OCI-M2 (cell line): ENCODE results near the gene ZNF536.
"Not testable (repeated sequence)": the region's sequence is repeated elsewhere in the genome, so short reads cannot be mapped to it uniquely, and the experiment has no call there.

Experiments used
- DNase-seq: peaks from one replicate; lab custom pipeline; 2025; ENCODE audit not compliant: unreplicated experiment; lab: John Stamatoyannopoulos, UW

Gene ZNF536

GRCh38 chr19:30386551-30387143 is 14.5 kb downstream of the ZNF536 start:
- DNase-seq = no peak

GRCh38 chr19:30387311-30388115 is 15.3 kb downstream of the ZNF536 start:
- no peak for DNase-seq

- no peak for DNase-seq
Measured at GRCh38 chr19:30388327-30388726, 16.1 kb downstream of the ZNF536 start.

GRCh38 chr19:30388819-30389218 is 16.6 kb downstream of the ZNF536 start:
- no peak for DNase-seq

GRCh38 chr19:30390356-30390988 is 18.3 kb downstream of the ZNF536 start:
- no peak for DNase-seq

GRCh38 chr19:30391052-30391451 is 18.9 kb downstream of the ZNF536 start:
- no peak for DNase-seq

- DNase-seq = no peak
Measured at GRCh38 chr19:30391554-30392551, 19.7 kb downstream of the ZNF536 start.

- DNase-seq = no peak
Measured at GRCh38 chr19:30393046-30393445, 20.9 kb downstream of the ZNF536 start.

GRCh38 chr19:30393729-30394480 is 21.7 kb downstream of the ZNF536 start:
- DNase-seq = no peak

- DNase-seq = no peak
Measured at GRCh38 chr19:30394481-30395151, 22.4 kb downstream of the ZNF536 start.

GRCh38 chr19:30395283-30395682 is 23.1 kb downstream of the ZNF536 start:
- no peak for DNase-seq

- DNase-seq = not testable (repeated sequence)
Measured at GRCh38 chr19:30398539-30398938, 26.4 kb downstream of the ZNF536 start.

- DNase-seq = no peak
Measured at GRCh38 chr19:30401956-30402355, 29.8 kb downstream of the ZNF536 start.

GRCh38 chr19:30402436-30403202 is 30.4 kb downstream of the ZNF536 start:
- no peak for DNase-seq

- no peak for DNase-seq
Measured at GRCh38 chr19:30403203-30403985, 31.2 kb downstream of the ZNF536 start.

- no peak for DNase-seq
Measured at GRCh38 chr19:30406220-30407067, 34.3 kb downstream of the ZNF536 start.

- DNase-seq = no peak
Measured at GRCh38 chr19:30407068-30407709, 35.0 kb downstream of the ZNF536 start.
